ENCODE data around the gene ZNF415. TPM values are rescaled to one million over a fixed set of nuclear protein-coding genes. Genes with fewer than 3 reads are reported as not detected.

Gene ZNF415
- total RNA-seq, 1 donor from 2014 or later = 1.3 TPM

DNA sequence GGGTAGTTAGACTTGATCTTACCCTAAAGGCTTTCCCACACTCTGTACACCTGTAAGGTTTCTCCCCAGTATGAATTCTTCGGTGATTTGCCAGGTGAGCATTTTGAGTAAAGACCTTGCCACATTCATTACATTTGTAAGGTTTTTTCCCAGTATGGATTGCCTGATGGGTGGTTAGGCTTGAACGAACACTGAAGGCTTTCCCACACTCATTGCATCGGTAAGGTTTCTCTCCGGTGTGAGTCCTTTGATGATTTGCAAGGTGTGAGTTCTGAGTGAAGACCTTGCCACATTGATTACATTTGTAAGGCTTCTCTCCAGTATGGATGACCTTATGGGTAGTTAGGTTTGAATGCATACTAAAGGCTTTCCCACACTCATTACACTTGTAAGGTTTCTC is 64.5 kb downstream of the ZNF415 start:
- H3K9me3 ChIP-seq = peaks cover 93 to 100% of the 10 kb centered on the region in 2 donors
- H3K4me1 ChIP-seq = no peaks in the 10 kb centered on the region
- TF ChIP-seq, protein P1, sequence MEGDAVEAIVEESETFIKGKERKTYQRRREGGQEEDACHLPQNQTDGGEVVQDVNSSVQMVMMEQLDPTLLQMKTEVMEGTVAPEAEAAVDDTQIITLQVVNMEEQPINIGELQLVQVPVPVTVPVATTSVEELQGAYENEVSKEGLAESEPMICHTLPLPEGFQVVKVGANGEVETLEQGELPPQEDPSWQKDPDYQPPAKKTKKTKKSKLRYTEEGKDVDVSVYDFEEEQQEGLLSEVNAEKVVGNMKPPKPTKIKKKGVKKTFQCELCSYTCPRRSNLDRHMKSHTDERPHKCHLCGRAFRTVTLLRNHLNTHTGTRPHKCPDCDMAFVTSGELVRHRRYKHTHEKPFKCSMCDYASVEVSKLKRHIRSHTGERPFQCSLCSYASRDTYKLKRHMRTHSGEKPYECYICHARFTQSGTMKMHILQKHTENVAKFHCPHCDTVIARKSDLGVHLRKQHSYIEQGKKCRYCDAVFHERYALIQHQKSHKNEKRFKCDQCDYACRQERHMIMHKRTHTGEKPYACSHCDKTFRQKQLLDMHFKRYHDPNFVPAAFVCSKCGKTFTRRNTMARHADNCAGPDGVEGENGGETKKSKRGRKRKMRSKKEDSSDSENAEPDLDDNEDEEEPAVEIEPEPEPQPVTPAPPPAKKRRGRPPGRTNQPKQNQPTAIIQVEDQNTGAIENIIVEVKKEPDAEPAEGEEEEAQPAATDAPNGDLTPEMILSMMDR (IDR thresholded peaks at IDR 0.05) = no peak
- intact Hi-C loops (cut with DNase I) = no loop called here
- no peak for DNase-seq (ENCODE audit: low spot score in 2 of 2)
- no peak overlapping the region for H3K4me3 ChIP-seq
- no peak overlapping the region for H3K27ac ChIP-seq
- H3K36me3 ChIP-seq = peaks cover 62 to 81% of the 10 kb centered on the region in 2 donors
- no peaks in the 10 kb centered on the region for H3K27me3 ChIP-seq

DNA sequence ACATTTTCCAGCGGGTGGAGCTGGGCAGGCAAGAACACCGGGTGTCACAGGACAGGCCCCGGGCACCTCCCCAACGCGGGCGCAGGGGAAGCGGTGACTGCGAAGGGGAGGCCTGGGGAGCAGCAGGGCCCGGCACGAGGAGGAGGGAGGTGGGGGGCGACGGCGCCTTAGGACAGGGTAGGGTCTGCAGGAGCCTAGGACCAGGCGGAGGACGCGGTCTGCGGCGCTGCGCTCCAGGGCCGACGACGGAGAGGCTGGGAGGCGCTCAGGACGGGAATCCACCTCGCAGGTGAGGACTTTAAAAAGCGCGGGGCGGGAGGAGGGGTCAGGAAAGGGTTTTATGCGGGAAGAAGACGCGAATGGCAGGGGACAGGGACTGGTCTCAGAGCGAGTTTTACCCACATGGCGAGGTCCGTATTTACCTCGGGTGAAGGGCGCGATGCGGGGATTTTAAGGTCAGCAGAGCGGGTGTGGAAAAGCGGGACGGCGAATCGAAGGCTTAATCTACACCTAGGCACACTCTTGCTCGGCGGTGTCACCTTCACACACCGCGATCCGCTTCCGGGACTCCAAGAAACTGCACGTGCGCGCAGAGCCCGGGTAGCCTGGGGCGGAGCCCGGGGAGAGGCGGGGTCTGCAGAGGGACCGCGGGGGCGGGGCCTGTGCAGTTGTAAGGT is 74.7 kb downstream of the ZNF415 start:
- H3K9me3 ChIP-seq = peaks cover 43 to 85% of the 10 kb centered on the region in 2 donors

More for the DNA sequence above, 74.7 kb downstream of the ZNF415 start:
- Histone ChIP-seq H3K27ac (no peak overlapping the region), H3K4me1 (no peaks in the 10 kb centered on the region), H3K4me3 (no peak overlapping the region), H3K27me3 (no peaks in the 10 kb centered on the region), H3K36me3 (peaks cover 0 to 2% of the 10 kb centered on the region in 2 donors)
- TF ChIP-seq, protein P1 (IDR thresholded peaks at IDR 0.05) = no peak
- no peak for DNase-seq (ENCODE audit: low spot score in 2 of 2)
- intact Hi-C loops (cut with DNase I) = no loop called here

Other genes starting within 250 kb of the ZNF415 start
- gene ZNF320, start 235.3 kb downstream of the ZNF415 start, total RNA-seq = not detected
- 0.43 TPM for gene ZNF888, start 209.5 kb downstream of the ZNF415 start, total RNA-seq
- 7.1 TPM for gene ZNF816, start 170.0 kb downstream of the ZNF415 start, total RNA-seq
- not detected for gene ERVV-1, start 119.0 kb downstream of the ZNF415 start, total RNA-seq
- not detected for gene ERVV-2, start 88.2 kb downstream of the ZNF415 start, total RNA-seq
- gene ZNF160, start 29.5 kb downstream of the ZNF415 start, total RNA-seq = 124 TPM
- gene ZNF347, start 26.1 kb upstream of the ZNF415 start, total RNA-seq = 18.7 TPM
- not detected for gene ZNF665, start 60.4 kb upstream of the ZNF415 start, total RNA-seq
- 3.7 TPM for gene ZNF677, start 122.0 kb upstream of the ZNF415 start, total RNA-seq
- gene VN1R2, start 125.4 kb upstream of the ZNF415 start, total RNA-seq = not detected
- not detected for gene VN1R4, start 134.8 kb upstream of the ZNF415 start, total RNA-seq
- gene ZNF845, start 200.8 kb upstream of the ZNF415 start, total RNA-seq = 3.1 TPM
- gene ZNF525, start 232.8 kb upstream of the ZNF415 start, total RNA-seq = 3.0 TPM